ENCODE data around the gene APOBEC3B.
"Not testable (repeated sequence)": the region's sequence is repeated elsewhere in the genome, so short reads cannot be mapped to it uniquely, and the experiment has no call there.

Gene APOBEC3B

GRCh38 chr22:38967451-38968450 lies 14.4 kb upstream of the APOBEC3B start:
- no peak for DNase-seq (ENCODE audit: low read depth)

DNA sequence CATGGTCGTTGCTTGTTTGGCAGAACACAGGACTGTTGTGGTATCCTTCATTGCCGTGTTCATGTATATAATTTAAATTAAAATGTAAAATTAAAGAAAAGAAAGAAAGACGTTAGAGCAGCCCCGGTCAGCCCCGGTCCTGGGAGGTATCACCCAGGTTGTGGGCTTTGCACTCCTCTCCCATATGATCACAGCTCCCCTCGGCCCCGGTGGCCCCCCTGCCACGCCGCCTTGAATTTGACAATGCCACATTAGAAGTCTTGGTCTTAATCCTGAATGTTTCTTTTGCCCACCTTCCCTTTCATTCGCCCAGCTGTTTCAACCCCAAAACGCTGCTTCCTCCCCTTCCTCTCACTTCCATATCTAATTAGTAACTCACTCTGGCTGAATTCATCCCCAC lies 13.3 kb upstream of the APOBEC3B start:
- DNase-seq (ENCODE audit: low read depth): no peak

DNA sequence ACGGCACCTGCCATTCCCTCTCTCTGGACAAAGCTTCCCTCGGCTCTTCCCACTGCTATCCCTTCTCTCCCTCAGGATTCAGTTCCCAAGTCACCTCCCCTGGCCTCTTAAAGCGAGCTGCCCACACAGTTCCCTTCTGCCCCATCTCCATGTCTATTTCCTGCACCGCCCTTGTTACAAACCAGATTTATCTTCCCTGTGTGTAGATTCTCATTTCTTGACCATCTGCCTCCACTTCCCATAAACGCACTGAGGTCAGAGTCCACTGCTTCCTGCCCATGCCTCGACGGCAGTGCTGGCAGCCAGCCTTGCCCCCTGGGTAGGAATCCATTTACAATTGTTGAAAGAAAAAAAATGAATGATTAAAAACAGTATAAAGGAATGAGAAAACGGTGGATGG lies 11.6 kb upstream of the APOBEC3B start:
- DNase-seq (ENCODE audit: low read depth): no peak

GRCh38 chr22:38971202-38971601 lies 10.9 kb upstream of the APOBEC3B start:
- no peak for DNase-seq (ENCODE audit: low read depth)

GRCh38 chr22:38971791-38972190 lies 10.4 kb upstream of the APOBEC3B start:
- no peak for DNase-seq (ENCODE audit: low read depth)

GRCh38 chr22:38972558-38972957 lies 9.6 kb upstream of the APOBEC3B start:
- no peak for DNase-seq (ENCODE audit: low read depth)

DNA sequence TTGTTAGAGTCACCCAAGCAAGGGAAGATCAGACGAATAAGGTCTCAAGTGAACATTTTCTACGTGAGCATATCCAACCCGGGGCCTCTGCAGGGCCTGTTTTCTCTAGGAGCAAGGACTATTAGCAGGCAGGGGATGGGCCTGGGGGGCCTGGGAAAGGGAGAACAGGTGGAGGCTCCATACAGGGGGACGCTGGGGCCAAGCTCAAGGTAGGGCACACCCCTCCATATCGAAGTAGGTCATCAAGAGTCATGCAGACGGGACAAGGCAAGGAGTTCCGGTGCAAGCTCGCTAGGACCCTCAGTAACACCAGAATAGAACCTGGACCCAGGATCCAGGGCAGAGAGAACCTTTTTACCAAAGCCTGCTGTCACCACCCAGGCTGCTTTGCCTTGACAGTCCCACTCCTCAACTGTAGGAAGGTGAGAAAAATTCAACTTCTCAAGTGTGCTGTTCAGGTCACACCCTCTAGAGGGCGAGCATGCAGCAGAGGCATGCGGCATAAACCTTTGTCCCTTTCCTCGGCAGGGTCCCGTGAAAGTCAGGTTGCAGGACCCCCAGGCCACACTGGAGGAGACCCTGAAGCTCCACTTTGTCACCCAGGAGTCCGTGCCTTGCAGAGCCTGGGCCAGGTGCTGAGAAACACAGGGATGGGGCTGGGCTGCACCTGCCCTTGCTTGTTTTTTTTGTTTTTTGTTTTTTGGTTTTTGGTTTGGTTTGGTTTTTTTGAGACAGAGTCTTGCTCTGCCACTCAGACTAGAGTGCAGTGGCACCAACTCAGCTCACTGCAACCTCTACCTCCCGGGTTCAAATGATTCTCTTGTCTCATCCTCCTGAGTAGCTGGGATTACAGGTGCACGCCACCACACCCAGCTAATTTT lies 8.6 kb upstream of the APOBEC3B start:
- peak; percentile 42 for DNase-seq (ENCODE audit: low read depth)

DNA sequence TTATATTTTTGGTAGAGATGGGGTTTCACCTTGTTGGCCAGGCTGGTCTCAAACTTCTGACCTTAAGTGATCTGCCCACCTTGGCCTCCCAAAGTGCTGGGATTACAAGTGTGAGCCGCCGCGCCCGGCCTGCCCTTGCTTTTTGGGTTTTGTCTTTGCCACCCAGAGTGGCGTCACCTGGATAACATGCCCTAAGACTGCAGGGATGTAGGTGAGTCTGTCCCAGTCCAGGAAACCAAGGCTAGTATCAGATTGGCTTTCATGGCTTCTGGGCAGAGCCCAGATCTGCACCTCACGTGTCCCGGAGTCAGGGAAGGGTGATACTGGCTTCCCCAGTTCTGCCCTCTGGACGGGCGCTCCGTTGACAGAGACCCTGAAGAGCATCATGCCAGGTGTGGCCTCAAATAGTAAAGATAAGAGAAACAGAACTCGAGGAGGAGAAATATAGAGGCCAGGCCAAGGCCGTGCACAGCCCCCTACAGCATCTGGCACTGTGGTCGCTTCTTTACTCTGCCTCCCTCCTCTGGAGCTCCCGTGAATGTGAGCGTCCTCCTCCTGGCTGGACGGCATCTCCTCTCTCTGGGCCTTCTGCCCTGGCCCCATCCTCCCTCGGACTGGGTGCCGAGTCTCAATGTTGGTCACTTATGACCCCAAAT lies 7.8 kb upstream of the APOBEC3B start:
- DNase-seq (ENCODE audit: low read depth): no peak

- DNase-seq (ENCODE audit: low read depth): no peak
Observed at GRCh38 chr22:38974826-38975175, 7.3 kb upstream of the APOBEC3B start.

DNA sequence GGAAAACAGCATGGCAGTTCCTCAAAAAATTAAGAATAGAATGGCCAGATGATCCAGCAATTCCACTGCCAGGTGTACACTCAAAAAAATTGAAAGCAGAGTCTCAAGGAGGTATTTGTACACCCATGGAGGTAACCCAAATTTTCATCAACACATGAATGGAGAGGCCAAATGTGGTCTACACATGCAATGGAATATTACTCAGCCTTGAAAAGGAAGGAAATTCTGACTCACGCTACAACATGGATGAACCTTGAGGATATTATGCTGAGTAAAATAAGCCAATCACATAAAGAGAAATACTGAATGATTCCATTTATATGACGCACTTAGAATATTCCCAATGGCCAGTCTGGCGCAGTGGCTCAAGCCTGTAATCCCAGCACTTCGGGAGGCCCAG lies 4.9 kb upstream of the APOBEC3B start:
- DNase-seq (ENCODE audit: low read depth): not testable (repeated sequence)

DNA sequence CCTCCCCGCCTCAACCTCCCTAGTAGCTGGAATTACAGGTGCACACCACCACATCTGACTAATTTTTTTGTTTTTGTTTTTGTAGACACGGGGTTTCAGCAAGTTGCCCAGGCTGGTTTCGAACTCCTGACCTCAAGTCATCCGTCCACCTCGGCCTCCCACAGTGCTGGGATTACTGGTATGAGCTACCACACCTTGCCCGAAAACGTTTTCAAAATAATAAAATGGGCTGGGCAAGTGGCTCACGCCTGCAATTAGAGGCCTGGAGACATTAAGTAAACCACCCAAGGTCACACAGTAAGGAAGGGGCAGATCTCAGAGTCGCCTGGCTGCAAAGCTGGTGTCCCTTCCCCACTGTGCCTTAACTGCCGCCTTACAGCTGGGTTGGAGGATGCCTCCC lies 1.6 kb upstream of the APOBEC3B start:
- DNase-seq (ENCODE audit: low read depth): not testable (repeated sequence)

GRCh38 chr22:38981005-38981991 lies 849 bp upstream of the APOBEC3B start:
- no peak for DNase-seq (ENCODE audit: low read depth)

GRCh38 chr22:38984224-38984623 lies 2.1 kb downstream of the APOBEC3B start:
- no peak for DNase-seq (ENCODE audit: low read depth)

GRCh38 chr22:38984784-38985757 lies 2.9 kb downstream of the APOBEC3B start:
- DNase-seq (ENCODE audit: low read depth): peak; percentile 65

DNA sequence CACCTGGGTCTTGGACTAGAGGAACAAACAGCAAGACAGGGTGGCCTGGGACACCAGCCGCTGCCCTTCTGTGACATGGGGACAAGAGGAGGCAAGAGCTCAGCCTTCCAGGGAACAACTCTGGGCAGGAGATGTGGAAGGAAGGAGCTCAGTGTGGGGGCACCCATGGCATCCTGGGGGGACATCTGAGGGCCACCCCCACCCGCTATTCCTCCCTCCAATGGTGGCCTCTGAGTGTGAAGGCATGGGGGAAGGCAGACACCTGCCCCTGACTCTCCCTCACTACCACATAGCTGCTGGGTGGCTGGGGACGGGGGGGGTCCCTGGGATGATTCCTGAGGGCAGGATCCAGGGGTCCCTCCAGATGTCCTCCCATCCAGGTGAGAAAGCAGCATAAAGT lies 4.5 kb downstream of the APOBEC3B start:
- DNase-seq (ENCODE audit: low read depth): no peak

DNA sequence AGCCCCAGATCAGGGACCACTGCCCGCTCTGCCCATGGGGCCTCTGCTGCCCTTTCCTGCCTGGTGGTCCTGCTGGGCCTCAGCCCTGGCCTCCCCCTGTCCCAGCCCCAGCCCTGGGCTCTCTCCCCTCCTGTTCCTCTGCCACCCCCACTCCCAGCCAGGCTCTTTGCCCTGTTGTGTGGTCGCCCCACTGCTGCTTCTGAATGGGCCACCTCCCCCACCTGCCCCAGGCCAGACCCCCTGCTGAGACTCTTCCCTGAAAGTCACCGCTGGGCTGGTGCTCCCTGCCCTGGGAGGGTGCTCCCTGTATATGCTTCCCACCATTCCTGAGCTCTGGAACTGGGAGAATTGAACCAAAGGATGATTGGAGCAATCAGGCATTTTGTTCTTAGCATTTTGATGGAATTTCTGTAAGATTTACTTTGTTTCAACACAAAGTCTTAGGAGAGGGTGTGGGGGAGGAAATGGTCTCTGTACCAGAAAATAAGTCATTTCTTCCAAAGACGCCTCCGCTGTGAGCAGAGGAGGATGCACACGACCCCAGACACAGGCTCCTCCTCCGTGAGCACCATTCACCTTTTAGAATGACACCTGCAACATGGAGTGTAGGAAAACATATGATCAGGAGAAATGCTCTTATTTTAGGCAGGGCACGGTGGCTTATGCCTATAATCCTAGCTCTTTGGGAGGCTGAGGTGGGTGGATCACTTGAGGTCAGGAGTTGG lies 5.2 kb downstream of the APOBEC3B start:
- DNase-seq (ENCODE audit: low read depth): no peak

DNA sequence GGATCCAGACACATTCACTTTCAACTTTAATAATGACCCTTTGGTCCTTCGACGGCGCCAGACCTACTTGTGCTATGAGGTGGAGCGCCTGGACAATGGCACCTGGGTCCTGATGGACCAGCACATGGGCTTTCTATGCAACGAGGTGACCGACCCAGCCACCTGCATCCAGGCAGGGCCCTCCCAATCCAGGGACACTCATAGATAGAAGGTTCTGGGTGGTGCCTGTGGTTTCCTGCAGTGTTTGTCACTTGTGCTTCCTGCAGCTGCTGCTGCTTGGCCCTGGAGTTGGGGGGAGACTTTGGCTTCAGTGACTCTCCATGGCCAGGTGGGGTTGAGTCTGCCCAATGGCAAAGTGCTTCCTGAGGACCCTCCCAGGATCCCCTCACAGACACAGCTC lies 7.3 kb downstream of the APOBEC3B start:
- no peak for DNase-seq (ENCODE audit: low read depth)

GRCh38 chr22:38992871-38993371 lies 10.8 kb downstream of the APOBEC3B start:
- not testable (repeated sequence) for DNase-seq (ENCODE audit: low read depth)

DNA sequence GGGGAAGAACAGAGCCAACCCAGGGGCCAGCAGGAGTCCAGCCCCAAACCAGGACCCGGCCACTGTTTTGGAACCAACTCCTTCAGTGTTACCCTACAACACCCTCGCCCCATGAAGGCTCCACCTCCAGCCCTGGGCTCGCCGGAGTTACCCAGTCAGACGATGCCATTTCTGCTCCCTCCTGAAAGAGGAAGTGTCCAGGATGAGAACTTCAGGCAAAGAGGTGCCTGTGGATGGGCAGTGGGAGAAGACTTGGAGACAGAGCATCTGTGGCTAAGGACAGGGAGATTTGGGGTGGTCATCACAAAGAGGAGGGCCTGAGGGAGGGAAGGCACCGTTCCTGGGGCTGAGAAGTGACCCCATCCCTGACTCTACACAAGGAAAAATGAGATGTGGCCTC lies 14.0 kb downstream of the APOBEC3B start:
- DNase-seq (ENCODE audit: low read depth): no peak

Measured in T follicular helper cell (primary cell).